HL-60/S4 treated with retinoic acid at 250 ng/mL for 4 days and 3 days (cell line): ENCODE results near the gene AHRR.

Experiments used
- in situ Hi-C: fragments of 300-500 bp; cut with MboI; formaldehyde crosslinking; loops from 2 replicates; pipeline ENCODE4 v1.7.0; 2022; ENCODE audit warnings: low sequenced_read_pairs

AHRR gene

DNA sequence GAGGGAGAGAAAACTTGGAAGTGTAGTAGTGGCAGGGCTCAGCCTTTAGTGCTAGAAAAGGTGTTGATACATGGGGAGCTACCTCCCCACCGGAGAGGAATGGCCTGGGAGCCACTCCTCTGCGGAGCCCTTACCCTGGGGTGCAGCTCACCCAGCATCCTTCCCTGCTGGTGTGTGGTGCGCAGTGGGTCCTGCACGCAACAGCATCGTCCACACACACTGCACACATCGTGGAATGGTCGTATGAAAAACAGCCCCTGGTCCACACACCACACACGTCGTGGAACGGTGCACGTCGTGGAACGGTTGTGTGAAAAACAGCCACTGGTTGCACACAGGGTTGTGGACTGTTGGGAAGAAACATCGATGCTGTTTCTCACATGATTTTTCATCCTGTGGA is 16.1 kb upstream of the AHRR start:
- in situ Hi-C loops: no loop called here

DNA sequence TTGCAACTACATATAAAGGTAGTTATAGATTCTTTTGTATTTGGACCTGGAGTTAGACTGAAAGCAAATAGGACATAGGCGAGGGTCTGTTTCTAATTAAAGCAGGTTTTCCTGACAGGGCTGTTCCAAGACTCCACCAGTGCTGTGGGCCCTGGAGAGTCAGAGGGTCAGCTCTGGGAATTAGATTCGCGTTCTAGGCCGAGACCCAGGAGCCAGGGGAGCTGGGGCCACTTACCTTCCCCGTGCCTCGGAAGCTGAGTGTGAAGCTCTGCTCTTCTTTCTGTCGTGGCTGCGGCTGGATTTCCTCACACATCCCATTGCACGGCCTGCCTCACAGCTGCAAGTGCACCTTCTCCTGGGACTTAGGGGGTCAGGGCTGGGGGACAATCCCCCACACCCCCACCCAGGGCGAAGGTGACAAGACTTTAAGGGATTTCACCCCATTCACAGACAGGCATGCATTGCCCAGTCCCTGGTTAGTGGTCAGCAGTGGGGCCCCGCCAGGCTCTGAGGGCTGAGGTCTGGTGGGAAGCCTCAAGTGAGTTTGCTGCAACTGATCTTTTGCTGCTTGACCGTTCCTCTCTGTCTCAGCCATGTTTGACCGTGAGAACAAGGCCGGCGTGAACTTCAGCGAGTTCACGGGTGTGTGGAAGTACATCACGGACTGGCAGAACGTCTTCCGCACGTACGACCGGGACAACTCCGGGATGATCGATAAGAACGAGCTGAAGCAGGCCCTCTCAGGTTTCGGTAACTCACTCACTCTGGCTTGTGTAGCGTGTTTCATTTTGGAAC is 15.3 kb upstream of the AHRR start:
- in situ Hi-C loops: no loop called here

DNA sequence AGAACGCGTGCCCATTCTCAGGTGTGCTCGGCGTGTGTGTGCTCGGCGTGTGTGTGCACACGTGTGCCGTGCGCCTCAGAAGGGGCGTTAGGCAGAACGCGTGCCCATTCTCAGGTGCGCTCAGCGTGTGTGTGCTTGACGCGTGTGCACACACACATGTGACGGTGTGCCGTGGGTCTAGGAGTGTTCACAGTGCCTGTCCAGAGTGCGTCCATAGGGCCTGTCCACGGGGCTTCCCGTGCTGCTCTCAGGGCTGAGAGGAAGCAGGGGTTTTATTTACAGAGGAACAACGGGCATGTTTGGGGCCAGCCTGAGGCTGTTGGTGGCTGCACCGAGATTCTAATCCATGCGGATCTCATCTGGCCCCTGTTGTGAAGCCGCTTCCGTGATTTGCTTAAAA is 14.2 kb upstream of the AHRR start:
- in situ Hi-C loops: no loop called here

DNA sequence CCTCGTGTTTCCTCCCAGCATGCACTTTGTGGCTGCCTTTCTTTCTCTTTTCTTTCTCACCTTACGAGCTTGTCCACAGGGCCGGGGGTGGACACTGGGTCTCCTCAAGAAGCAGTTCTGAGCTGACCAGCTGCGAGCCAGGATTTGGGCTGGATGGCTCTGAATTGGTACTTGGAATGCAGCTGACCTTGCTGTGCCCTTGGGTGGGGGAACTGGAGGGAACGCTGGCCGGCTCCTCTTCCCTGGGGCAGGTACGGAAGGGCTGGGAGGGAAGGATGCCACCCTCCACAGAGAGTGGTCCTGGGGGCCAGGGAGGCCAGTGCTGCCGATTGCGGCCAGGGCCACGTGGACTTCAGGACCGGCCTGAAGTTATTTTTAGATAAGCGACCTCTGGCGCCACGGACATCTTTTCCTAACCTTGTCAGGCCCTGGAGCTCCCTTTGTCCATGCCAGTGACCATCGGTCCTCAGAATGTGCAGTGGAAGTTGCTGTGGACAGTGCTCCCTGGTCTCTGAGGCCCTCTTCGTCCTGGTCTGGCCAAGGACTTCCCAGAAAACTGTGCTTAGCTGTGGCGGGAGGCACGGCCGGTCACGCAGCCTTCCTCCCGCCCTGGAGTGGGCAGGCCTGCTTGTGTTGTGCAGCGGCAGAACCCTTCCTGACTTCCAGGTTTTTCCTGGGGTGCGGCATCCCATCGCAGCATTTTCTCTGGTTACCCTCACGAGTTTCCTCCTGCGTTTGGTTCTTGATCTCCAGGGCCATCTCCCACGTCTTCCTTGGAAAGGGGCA is 13.5 kb upstream of the AHRR start:
- in situ Hi-C loops: no loop called here

DNA sequence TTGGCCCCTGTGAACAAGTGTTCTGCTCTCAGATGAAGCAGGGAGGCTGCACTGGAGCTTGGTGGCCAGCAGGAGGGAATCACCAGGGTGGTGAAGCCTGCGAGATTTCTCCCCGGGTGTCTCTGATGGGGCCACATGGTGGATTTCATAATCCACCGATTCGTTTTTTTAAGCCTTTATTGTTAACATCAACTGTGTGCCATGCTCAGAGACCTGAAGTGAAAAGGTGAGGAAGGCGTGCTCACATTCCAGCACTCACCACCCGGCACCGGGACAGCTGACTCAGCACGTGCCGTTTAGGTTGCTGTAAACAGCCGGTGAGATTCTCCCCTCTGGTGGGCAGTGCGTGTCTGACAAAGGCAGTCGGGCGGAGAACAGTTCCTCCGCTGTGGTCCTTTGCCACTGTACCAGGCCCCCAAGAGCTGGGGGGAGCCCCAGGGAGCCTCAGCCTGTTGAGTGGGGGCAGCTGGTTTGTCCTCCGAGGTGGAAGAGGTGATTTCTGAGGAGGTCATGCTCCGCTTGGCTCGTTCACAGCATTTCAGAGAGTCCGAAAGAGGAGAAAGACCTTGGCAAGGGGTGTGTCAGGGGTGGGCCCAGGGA is 12.7 kb upstream of the AHRR start:
- in situ Hi-C loops: no loop called here

DNA sequence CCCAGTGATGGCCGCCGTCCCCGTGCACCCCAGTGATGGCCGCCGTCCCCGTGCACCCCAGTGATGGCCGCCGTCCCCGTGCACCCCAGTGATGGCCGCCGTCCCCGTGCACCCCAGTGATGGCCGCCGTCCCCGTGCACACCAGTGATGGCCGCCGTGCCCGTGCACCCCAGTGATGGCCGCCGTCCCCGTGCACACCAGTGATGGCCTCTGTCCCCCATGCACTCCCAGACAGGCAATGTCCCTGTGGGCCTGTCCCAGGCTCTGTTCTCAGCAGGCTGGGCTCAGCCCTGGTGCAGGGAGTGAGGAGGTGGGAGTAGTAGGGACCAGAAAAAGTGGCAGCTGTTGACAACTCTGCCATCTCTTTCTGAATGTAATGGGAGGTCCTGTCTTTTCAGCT is 11.7 kb upstream of the AHRR start:
- in situ Hi-C loops: loop anchor here (10.0 kb wide), 1 partner anchor 125 kb away; no protein-coding TSS in a partner anchor

DNA sequence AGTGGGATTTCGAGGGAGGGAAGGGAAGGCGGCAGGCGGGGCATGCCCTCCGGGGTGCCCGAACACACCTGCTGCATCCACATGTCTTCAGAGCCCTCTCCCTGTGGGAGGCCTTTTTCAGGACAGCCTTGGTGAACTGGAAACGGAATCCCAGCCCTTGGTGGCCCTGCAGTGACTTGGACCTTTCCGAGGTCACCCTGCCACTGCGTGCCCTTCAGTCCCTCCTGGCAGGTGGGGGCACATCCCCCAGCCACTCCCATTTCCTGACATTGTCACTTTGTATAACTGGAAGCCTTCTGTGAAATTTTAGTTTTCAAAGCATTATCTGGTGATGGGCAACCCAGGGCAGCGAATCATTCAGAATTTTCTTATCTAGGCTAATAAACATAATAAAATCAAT is 11.0 kb upstream of the AHRR start:
- in situ Hi-C loops: loop anchor here (10.0 kb wide), 1 partner anchor 124 kb away; no protein-coding TSS in a partner anchor

DNA sequence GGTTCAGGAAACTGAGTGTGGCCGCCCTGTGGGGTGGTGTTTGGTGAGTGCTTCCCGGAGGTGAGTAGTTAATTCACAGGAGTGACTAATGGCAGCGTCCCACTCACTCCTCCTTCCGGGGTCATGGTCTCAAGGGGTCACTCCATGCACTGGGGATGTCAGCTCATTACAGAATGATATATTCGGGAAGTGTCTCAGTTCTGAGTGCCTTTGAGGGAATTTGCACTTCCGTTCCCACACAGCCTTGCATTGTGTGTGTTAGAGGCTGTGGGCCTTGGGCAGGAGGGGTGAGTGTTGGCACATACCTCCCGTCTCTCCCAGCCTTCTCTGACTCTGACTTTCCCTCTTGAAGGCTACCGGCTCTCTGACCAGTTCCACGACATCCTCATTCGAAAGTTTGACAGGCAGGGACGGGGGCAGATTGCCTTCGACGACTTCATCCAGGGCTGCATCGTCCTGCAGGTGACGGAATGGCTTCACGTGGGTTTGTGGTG is 10.5 kb upstream of the AHRR start:
- in situ Hi-C loops: loop anchor here (10.0 kb wide), 1 partner anchor 124 kb away; no protein-coding TSS in a partner anchor

DNA sequence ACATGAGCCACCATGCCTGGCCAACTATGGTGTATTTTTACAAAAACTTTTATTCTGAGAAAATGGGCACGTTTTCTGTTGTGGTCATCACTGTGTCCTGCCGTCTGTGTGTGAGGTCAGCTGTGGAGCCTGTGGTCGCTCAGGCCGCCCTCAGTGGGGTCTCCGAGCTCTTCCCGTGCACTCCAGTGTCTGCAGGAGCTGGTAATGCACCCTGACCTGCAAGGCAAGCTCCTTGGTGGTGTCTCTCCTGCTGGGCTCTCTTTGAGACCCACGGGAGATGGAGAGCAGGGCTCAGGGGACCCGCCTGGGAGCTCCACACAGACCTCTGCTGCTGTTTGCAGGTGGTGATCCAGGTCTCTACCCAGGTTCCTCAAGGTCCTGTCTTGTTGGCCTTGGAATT is 9.6 kb upstream of the AHRR start:
- in situ Hi-C loops: loop anchor here (10.0 kb wide), 1 partner anchor 123 kb away; no protein-coding TSS in a partner anchor

DNA sequence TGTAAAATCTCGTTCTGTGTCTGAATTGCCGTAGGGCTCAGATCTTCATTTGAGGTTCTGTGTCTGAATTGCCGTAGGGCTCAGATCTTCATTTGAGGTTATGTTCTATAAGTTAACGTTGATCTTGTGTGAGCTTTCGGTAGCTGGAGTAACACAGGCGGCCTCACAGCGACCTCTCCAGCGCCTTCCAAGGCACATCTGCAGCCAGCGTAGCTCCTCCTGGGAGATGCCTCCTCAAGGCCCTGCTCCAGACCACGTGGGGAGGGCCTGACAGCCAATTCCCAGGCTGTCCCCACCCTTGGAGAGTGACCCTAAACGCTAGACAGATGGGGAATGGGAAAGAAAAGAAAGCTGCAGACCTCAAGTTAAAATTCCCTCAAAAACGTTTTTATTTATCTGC is 8.7 kb upstream of the AHRR start:
- in situ Hi-C loops: loop anchor here (10.0 kb wide), 1 partner anchor 122 kb away; no protein-coding TSS in a partner anchor

DNA sequence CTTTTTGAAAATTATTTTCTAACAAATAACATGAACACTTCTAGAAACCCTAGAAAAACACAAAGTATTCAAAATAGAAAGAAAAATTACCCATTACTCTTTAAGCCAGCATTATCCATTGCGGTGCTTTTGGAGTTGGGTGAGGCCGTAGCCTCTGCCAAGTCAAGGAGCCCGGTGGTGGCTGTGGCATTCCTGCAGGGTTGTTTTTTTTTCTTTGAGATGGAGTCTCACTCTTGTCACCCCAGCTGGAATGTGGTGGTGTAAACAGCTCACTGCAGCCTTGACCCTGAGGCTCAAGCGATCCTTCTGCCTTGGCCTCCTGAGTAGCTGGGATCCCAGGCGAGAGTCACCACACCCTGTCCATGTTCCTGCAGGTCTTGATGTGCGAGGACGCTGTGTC is 8.2 kb upstream of the AHRR start:
- in situ Hi-C loops: loop anchor here (10.0 kb wide), 1 partner anchor 122 kb away; no protein-coding TSS in a partner anchor

DNA sequence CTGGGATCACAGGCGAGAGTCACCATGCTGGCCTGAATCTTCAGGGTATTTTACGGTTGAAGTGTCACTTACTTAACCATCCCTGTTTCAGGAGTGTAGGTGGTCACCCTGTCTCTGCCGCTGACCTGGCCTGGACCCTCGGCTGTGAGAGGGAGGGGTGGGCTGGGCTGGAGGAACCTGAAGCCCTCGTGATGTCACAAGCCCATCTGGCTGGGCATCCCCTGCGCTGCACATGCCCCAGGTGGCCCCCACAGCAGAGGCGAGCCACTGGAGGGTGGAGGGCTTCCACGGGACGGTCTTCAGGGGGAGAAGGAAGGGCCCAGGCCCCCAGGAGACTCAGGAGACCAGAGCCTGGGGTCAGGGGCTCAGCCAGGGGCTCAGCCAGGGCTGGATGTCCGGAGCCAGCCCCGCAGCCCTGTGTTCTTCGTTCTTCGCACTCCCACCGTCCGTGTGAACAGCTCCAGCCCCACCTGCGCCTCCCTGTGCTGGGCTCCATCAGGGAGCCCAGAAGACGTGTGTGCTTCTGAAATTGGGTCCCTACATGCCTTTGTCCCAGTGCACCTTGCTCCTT is 7.6 kb upstream of the AHRR start:
- in situ Hi-C loops: loop anchor here (10.0 kb wide), 1 partner anchor 121 kb away; no protein-coding TSS in a partner anchor

DNA sequence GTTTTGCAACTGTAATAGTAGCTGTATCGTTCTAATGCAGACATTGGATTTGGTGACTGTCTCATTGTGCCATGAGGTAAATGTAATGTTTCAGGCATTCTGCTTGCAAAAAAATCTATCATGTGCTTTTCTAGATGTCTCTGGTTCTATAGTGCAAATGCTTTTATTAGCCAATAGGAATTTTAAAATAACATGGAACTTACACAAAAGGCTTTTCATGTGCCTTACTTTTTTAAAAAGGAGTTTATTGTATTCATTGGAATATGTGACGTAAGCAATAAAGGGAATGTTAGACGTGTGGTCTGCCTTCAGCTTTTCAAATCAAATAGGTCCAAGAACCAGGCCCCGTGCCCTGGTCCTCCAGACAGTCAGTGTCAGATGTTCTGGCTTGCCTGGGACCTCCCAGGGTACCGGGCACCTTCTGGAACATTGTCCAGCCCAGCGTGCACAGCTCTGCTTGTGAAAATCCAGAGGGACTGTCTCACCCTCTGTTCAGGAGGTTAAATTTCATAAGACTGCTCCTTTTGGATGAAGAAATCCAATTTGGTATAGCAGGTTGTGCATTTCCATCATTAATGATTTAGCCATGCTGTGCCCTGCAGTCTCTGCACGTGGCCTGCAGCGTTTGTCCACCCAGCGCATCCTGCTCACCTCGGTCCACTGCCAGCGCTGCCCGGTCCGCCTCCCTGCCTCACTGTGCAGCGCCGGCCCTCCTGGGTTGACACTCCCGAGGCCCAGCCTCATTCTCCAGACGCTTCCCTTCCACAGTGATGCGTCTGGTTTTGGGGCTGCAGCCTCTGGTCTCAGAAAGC is 6.6 kb upstream of the AHRR start:
- in situ Hi-C loops: loop anchor here (10.0 kb wide), 1 partner anchor 120 kb away; no protein-coding TSS in a partner anchor

DNA sequence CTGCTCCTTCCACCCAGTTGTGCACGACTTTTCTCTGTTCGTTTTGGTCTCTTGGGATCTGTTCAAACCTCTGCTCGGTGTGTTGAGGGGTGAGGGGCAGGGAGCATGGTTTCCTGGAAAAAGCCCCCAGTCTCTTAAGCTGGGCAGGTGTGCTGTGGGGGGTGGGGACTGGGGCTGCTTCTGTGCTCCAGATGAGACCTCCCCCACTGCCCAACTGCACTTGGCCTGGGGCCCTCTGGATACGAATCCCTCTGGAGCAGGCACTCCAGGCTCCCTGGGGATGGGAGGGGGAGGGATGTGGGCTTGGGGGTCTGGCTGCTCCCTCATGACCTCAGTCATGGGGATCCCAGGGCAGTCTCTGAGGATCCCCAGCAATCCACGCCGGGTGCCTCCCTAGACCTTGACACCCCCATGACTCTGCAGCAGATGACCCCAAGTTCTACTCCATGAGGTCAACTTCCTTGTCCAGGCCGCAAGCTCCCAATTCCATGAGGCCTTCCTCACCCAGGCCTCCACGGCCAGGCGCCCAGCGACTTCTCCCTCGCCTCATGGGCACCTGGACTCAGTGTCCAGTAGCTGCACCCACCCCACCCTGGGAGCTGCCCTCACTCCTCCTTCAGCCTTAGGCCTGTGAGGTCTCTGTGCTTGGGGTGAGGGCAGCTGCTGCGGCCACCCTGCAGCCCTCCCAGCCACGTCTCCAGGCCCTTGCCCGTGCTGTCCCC is 5.9 kb upstream of the AHRR start:
- in situ Hi-C loops: loop anchor here (10.0 kb wide), 1 partner anchor 119 kb away; no protein-coding TSS in a partner anchor

DNA sequence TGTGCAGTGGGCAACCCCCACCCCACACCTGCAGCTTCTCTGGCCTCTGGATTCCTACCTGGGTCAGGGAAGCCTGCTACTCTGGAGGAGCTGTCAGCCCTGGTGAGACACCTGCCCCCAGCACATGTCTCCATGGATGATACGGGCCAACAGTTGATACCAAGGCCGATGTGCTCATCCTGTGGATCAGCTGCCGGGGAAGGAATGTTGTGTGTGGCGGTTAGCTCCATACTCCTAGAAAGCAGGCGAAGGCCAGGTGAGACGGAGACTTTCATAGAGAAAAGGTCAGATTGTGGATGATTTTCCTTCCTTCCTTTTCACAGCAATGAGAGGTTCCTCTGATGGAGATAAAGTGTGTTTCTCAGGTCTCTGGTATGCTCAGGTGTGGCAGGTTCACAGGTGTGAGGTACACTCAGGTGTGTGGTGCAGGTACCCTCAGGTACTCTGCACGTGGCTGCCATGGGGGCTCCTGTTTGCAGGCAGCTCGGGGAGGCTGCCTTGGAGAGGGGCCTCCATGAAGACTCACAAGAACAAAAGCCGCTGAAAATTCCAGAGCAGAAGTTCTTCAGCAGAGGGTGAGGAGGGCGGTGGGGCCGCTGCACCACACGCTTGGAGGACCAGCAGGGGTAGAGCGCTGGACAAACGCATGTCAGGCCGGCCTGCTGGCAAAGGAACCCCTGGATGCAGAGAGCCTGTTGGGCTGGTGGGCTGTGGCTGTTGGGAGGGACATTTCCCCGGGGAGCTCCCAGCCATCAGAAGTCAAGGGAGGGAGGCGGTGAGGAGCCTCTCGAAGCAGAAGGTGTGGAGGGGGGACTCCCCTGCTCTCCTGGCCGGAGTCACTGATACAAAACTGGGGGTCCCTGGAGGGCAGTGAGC is 5.1 kb upstream of the AHRR start:
- in situ Hi-C loops: loop anchor here (10.0 kb wide), 1 partner anchor 118 kb away; no protein-coding TSS in a partner anchor

DNA sequence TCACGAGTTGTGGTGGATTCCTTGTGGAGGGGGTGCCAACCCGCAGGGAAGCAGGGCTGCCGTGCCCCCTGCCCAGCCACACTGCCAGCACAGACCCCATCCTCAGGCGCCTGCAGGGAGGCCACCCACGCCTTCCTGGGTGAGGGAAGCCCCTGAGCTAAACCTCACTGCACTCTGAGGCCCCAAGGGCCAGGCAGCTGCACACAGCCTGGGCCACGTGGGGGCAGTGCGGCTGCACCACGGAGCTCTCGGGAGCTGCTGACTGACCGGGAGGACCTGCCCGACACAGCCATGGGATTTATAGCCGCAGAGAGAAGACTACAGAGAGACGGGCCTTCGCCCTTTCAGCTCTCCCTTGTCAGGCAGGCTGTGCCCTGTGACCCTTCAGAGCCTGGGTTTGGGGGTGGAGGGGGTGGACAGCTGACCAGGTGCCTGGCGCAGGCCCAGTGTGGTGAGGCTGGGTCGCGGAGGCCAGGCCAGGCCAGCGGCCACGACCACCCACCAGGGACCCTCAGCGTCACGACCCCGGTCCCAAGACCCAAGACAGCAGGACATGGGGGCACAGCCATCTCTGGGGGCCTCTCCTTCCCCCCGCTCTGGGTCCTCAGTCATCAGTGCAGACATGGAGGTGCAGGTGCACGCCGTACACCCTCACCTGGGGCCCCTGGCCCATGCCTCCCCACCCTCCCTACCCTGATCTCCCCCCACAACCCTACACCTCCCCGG is 4.3 kb upstream of the AHRR start:
- in situ Hi-C loops: loop anchor here (10.0 kb wide), 1 partner anchor 118 kb away; no protein-coding TSS in a partner anchor

DNA sequence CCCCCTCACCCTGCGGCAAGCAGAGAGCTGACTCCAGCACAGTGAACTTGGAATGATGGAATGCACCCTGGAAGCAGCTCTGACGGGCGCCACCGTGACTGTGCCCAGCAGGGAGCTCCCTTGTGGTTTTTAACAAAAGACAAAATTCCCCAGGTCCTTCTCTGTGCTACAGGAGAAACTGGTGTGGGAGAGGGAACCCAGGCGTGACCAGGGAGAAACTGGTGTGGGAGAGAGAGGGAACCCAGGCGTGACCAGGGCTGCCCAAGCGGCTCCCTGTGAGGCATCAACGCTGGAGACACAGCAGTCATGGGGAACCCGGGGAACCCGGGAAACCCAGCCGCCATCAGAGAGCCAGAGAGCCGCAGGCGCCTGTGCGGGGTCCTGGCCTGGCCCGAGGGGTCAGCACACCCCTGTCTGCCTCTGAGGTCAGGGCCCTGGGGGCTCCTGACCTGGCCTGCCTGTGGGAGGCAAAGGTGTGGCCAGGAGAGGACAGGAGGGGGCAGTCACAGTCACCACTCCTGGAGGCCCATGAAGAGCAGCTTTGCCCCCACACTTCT is 3.1 kb upstream of the AHRR start:
- in situ Hi-C loops: loop anchor here (10.0 kb wide), 1 partner anchor 116 kb away; no protein-coding TSS in a partner anchor
